ENCODE data around the gene SH3BP2.

SH3BP2 gene

DNA sequence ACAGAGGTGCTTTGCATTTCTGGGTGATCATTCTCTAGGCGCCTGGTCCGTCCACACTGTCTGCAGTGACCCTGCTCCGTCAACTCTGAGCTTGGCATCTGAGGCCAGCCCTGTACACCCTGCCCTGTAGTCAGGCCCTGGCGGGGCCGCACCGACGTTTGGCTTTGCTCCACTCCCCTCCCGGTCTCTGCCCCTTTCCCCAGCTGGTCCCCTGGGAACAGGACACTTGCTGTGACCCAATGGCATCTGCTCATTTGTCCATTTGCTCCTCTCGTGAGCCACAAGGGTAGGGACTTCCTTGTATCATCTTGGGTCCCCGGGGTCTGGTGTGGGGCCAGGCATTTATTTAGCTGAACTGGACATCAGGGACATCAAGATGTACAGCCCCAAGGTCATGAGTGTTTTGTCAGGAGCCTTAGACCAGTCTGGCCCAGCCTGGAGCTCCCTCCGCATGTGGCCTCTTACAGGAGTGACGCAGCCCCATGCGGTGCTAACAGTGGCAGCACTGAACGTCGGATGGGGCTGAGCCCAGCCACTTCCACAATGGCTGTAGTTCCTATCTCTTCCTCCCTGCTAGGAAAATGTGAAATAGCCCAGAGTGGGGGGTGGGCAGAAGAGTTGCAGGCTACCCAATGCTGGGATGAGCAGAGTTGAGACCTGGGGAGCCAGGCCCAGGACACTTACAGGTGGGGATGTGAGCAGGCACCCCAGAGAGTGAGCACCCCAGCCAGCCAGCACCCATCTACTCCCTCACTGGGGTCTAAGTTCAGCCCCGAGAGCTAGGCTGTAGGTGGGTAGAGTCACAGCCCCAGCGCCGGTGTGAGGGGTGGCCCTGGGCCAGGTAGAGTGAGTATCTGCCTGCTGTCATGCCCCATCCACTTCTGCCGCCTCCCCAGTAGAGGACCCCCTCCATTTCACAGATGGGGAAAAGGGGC lies 2.0 kb upstream of the SH3BP2 start:
- TF ChIP-seq, protein P1, sequence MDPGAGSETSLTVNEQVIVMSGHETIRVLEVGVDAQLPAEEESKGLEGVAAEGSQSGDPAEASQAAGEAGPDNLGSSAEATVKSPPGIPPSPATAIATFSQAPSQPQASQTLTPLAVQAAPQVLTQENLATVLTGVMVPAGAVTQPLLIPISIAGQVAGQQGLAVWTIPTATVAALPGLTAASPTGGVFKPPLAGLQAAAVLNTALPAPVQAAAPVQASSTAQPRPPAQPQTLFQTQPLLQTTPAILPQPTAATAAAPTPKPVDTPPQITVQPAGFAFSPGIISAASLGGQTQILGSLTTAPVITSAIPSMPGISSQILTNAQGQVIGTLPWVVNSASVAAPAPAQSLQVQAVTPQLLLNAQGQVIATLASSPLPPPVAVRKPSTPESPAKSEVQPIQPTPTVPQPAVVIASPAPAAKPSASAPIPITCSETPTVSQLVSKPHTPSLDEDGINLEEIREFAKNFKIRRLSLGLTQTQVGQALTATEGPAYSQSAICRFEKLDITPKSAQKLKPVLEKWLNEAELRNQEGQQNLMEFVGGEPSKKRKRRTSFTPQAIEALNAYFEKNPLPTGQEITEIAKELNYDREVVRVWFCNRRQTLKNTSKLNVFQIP (CRISPR knock-in tag; IDR thresholded peaks at IDR 0.05; ENCODE audit: borderline replicate concordance, low read depth) = no peak
- TF ChIP-seq ZNF70 (CRISPR knock-in tag; IDR thresholded peaks at IDR 0.05) (no peak), ARNTL (CRISPR knock-in tag; IDR thresholded peaks at IDR 0.05; ENCODE audit: borderline replicate concordance, low read depth) (no peak), RARB (CRISPR knock-in tag; IDR thresholded peaks at IDR 0.05) (no peak), OSR1 (CRISPR knock-in tag; IDR thresholded peaks at IDR 0.05) (no peak), BACH2 (CRISPR knock-in tag; IDR thresholded peaks at IDR 0.05; ENCODE audit: borderline replicate concordance) (no peak), TCF4 (CRISPR knock-in tag; IDR thresholded peaks at IDR 0.05; ENCODE audit: borderline replicate concordance) (no peak)
- TF ChIP-seq, protein P2, sequence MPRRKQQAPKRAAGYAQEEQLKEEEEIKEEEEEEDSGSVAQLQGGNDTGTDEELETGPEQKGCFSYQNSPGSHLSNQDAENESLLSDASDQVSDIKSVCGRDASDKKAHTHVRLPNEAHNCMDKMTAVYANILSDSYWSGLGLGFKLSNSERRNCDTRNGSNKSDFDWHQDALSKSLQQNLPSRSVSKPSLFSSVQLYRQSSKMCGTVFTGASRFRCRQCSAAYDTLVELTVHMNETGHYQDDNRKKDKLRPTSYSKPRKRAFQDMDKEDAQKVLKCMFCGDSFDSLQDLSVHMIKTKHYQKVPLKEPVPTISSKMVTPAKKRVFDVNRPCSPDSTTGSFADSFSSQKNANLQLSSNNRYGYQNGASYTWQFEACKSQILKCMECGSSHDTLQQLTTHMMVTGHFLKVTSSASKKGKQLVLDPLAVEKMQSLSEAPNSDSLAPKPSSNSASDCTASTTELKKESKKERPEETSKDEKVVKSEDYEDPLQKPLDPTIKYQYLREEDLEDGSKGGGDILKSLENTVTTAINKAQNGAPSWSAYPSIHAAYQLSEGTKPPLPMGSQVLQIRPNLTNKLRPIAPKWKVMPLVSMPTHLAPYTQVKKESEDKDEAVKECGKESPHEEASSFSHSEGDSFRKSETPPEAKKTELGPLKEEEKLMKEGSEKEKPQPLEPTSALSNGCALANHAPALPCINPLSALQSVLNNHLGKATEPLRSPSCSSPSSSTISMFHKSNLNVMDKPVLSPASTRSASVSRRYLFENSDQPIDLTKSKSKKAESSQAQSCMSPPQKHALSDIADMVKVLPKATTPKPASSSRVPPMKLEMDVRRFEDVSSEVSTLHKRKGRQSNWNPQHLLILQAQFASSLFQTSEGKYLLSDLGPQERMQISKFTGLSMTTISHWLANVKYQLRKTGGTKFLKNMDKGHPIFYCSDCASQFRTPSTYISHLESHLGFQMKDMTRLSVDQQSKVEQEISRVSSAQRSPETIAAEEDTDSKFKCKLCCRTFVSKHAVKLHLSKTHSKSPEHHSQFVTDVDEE (CRISPR knock-in tag; IDR thresholded peaks at IDR 0.05) = no peak
- TF ChIP-seq, protein P3, sequence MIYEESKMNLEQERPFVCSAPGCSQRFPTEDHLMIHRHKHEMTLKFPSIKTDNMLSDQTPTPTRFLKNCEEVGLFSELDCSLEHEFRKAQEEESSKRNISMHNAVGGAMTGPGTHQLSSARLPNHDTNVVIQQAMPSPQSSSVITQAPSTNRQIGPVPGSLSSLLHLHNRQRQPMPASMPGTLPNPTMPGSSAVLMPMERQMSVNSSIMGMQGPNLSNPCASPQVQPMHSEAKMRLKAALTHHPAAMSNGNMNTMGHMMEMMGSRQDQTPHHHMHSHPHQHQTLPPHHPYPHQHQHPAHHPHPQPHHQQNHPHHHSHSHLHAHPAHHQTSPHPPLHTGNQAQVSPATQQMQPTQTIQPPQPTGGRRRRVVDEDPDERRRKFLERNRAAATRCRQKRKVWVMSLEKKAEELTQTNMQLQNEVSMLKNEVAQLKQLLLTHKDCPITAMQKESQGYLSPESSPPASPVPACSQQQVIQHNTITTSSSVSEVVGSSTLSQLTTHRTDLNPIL (CRISPR knock-in tag; IDR thresholded peaks at IDR 0.05; ENCODE audit: low read depth) = no peak
- TF ChIP-seq, protein P4, sequence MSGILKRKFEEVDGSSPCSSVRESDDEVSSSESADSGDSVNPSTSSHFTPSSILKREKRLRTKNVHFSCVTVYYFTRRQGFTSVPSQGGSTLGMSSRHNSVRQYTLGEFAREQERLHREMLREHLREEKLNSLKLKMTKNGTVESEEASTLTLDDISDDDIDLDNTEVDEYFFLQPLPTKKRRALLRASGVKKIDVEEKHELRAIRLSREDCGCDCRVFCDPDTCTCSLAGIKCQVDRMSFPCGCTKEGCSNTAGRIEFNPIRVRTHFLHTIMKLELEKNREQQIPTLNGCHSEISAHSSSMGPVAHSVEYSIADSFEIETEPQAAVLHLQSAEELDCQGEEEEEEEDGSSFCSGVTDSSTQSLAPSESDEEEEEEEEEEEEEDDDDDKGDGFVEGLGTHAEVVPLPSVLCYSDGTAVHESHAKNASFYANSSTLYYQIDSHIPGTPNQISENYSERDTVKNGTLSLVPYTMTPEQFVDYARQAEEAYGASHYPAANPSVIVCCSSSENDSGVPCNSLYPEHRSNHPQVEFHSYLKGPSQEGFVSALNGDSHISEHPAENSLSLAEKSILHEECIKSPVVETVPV (CRISPR knock-in tag; IDR thresholded peaks at IDR 0.05) = no peak
- ATAC-seq = no peak

DNA sequence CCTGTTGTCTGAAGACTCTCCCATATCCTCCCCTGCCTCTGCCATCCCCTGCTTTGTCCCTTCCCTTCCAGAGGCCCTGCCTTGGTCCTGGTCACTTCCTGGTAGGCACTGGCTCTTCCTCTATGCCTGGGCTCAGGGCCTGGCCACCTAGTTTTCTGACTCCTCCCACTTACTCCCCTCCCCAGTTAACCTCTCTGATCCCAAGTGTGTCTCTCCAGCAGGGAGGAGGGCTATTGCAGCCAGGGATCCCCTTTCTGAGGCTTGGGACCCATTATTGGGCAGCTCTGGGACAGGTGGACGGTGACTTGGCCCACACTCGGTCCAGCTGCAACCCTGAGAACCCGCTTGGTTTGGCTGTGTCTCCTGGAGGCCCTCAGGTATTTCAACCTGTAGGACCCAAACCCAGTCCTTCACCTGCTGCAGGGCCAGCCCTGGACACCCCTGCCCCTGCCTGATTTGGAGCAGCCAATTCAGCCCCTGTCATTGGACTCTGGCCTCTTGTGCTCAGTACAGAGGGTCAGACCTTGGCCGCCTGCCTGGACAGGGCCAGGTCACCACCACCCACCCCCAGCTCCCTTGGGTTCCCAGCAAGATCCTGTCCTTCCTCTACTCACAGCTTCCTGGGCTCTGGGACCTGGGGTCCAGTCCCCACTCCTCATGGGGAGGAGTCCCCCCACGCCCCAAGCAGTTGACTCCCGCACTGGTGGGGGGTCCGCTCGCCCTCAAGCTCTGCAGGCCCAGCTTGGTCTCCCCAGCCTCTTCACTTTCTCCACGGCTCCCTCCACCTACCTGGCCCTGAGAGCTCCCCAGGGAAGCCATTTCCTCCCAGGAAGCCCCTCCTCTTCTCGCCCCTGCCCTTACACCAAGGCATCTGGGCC lies 1.1 kb upstream of the SH3BP2 start:
- TF ChIP-seq CSDC2 (CRISPR knock-in tag; IDR thresholded peaks at IDR 0.05) (no peak), OSR1 (CRISPR knock-in tag; IDR thresholded peaks at IDR 0.05) (no peak), ISL1 (CRISPR knock-in tag; IDR thresholded peaks at IDR 0.05) (no peak), ZFP30 (CRISPR knock-in tag; IDR thresholded peaks at IDR 0.05) (no peak), ZFP3 (CRISPR knock-in tag; IDR thresholded peaks at IDR 0.05) (no peak), TCF4 (CRISPR knock-in tag; IDR thresholded peaks at IDR 0.05; ENCODE audit: borderline replicate concordance) (no peak), ESRRG (CRISPR knock-in tag; IDR thresholded peaks at IDR 0.05) (no peak), RARB (CRISPR knock-in tag; IDR thresholded peaks at IDR 0.05) (no peak)
- TF ChIP-seq, protein P5, sequence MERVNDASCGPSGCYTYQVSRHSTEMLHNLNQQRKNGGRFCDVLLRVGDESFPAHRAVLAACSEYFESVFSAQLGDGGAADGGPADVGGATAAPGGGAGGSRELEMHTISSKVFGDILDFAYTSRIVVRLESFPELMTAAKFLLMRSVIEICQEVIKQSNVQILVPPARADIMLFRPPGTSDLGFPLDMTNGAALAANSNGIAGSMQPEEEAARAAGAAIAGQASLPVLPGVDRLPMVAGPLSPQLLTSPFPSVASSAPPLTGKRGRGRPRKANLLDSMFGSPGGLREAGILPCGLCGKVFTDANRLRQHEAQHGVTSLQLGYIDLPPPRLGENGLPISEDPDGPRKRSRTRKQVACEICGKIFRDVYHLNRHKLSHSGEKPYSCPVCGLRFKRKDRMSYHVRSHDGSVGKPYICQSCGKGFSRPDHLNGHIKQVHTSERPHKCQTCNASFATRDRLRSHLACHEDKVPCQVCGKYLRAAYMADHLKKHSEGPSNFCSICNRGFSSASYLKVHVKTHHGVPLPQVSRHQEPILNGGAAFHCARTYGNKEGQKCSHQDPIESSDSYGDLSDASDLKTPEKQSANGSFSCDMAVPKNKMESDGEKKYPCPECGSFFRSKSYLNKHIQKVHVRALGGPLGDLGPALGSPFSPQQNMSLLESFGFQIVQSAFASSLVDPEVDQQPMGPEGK (CRISPR knock-in tag; IDR thresholded peaks at IDR 0.05; ENCODE audit: borderline replicate concordance) = no peak
- TF ChIP-seq, protein P1 (CRISPR knock-in tag; IDR thresholded peaks at IDR 0.05; ENCODE audit: borderline replicate concordance, low read depth) = no peak
- no peak for ATAC-seq

Measured in SK-N-SH treated with all-trans-retinoic acid at 6 μM for 48 hours (cell line).